Liver (tissue), 9 donors: ENCODE data around the gene MYRF. TPM values are rescaled to one million over a fixed set of nuclear protein-coding genes. Genes with fewer than 3 reads are reported as not detected.

ENCODE experiments used
- DNase-seq: peaks from one replicate; pipeline ENCODE4 v3.0.0-alpha.2; 2017; ENCODE audit warnings: low spot score
- H3K27ac ChIP-seq, 2 donors: one replicate each; pipeline ENCODE4 v1.7.0; 2013; ENCODE audit warnings: inconsistent platforms in 2 of 2, low read length in 2 of 2, control low read depth in 1 of 2, low read depth in 1 of 2, mild to moderate bottlenecking in 1 of 2
- H3K27me3 ChIP-seq, 4 donors: one replicate each; pipeline versions ENCODE4 v1.6.1 to v1.7.0; 2013; ENCODE audit warnings: low read length in 3 of 4, inconsistent platforms in 1 of 4, mild to moderate bottlenecking in 1 of 4, moderate library complexity in 1 of 4; ENCODE audit not compliant: control insufficient read depth in 4 of 4, insufficient read depth in 4 of 4
- H3K36me3 ChIP-seq, 4 donors: one replicate each; pipeline versions ENCODE4 v1.6.1 to v1.7.0; 2013; ENCODE audit warnings: low read length in 3 of 4, mild to moderate bottlenecking in 3 of 4, low read depth in 1 of 4, moderate library complexity in 1 of 4; ENCODE audit not compliant: control insufficient read depth in 4 of 4, insufficient read depth in 3 of 4
- H3K4me1 ChIP-seq, 4 donors: one replicate each; pipeline versions ENCODE4 v1.6.1 to v1.7.0; 2013; ENCODE audit warnings: low read length in 3 of 4, mild to moderate bottlenecking in 3 of 4, moderate library complexity in 1 of 4; ENCODE audit not compliant: control insufficient read depth in 4 of 4, insufficient read depth in 4 of 4
- H3K4me3 ChIP-seq, 3 donors: one replicate each; pipeline versions ENCODE4 v1.6.1 to v1.7.0; 2013; ENCODE audit warnings: low read length in 3 of 3, control low read depth in 1 of 3, low read depth in 1 of 3, mild to moderate bottlenecking in 1 of 3
- H3K9ac ChIP-seq, 2 donors: one replicate each; pipeline ENCODE4 v1.7.0; 2013; ENCODE audit warnings: low read length in 2 of 2, mild to moderate bottlenecking in 2 of 2, moderate library complexity in 2 of 2, control low read depth in 1 of 2, low read depth in 1 of 2
- H3K9me3 ChIP-seq, 4 donors: one replicate each; pipeline versions ENCODE4 v1.6.1 to v1.7.0; 2013; ENCODE audit warnings: low read length in 3 of 4; ENCODE audit not compliant: control insufficient read depth in 4 of 4
- ATF3 ChIP-seq: IDR thresholded peaks from 2 replicates; pipeline ENCODE4 v1.6.1; 2016; ENCODE audit warnings: antibody characterized with exemption
- CTCF ChIP-seq: fragments of 150-350 bp; IDR thresholded peaks from 2 replicates; pipeline ENCODE4 v1.5.1; 2017; ENCODE audit warnings: improper control_type of control experiment, low read depth, low read length; ENCODE audit not compliant: missing input control
- EGR1 ChIP-seq, 2 donors: IDR thresholded peaks; 2 replicates each; pipeline ENCODE4 v1.6.1; 2016 to 2018; ENCODE audit warnings: antibody characterized with exemption in 2 of 2, low read depth in 2 of 2
- FOXA2 ChIP-seq: IDR thresholded peaks from 2 replicates; pipeline ENCODE4 v1.6.1; 2016; ENCODE audit warnings: antibody characterized with exemption
- GABPA ChIP-seq, 2 donors: IDR thresholded peaks in 1 of 2; conservative IDR thresholded peaks in 1 of 2; 2 replicates each; pipeline ENCODE4 v1.6.1; 2016; ENCODE audit warnings: antibody characterized with exemption in 2 of 2, mild to moderate bottlenecking in 1 of 2, moderate library complexity in 1 of 2
- HNF4A ChIP-seq, 2 donors: conservative IDR thresholded peaks; 2 replicates each; pipeline ENCODE4 v1.6.1; 2016; ENCODE audit warnings: antibody characterized with exemption in 2 of 2, mild to moderate bottlenecking in 2 of 2
- JUND ChIP-seq, 2 donors: IDR thresholded peaks; 2 replicates each; pipeline ENCODE4 v1.6.1; 2016; ENCODE audit warnings: antibody characterized with exemption in 2 of 2
- NR2F2 ChIP-seq: IDR thresholded peaks from 2 replicates; pipeline ENCODE4 v1.6.1; 2016; ENCODE audit warnings: antibody characterized with exemption
- REST ChIP-seq: IDR thresholded peaks from 2 replicates; pipeline ENCODE4 v1.6.1; 2016; ENCODE audit warnings: antibody characterized with exemption, mild to moderate bottlenecking
- RXRA ChIP-seq, 2 donors: IDR thresholded peaks; 2 replicates each; pipeline ENCODE4 v1.6.1; 2017 to 2018; ENCODE audit warnings: antibody characterized with exemption in 2 of 2, mild to moderate bottlenecking in 1 of 2
- SP1 ChIP-seq: IDR thresholded peaks from 2 replicates; pipeline ENCODE4 v1.6.1; 2018; ENCODE audit warnings: antibody characterized with exemption, mild to moderate bottlenecking
- TAF1 ChIP-seq: conservative IDR thresholded peaks from 2 replicates; pipeline ENCODE4 v1.6.1; 2016; ENCODE audit warnings: antibody characterized with exemption, mild to moderate bottlenecking
- YY1 ChIP-seq: IDR thresholded peaks from 2 replicates; pipeline ENCODE4 v1.6.1; 2016; ENCODE audit warnings: antibody characterized with exemption, mild to moderate bottlenecking
- ZBTB33 ChIP-seq: IDR thresholded peaks from 2 replicates; pipeline ENCODE4 v1.6.1; 2016; ENCODE audit warnings: antibody characterized with exemption
- WGBS: extraction: QIAGEN DNeasy Blood & Tissue Kit; methylation state at CpG from one replicate; pipeline ENCODE4 v1.1.7; 2013; 5-methylcytosine and 5-hydroxymethylcytosine counted together
- polyA plus RNA-seq, 2 donors: library from polyadenylated mRNA; stranded (reverse) in 1 of 2; unstranded in 1 of 2; fragments of 200-250 nt in 1 of 2; fragments of >200 nt in 1 of 2; fragmentation: Nextera tagmentation in 1 of 2; extraction: Ambion mirVana in 1 of 2; gene quantifications; one replicate each; pipeline versions ENCODE4 v1.2.1 to v1.2.3, GENCODE V29; 2013 to 2015
- total RNA-seq, 2 donors: library from RNA; depleted of rRNA; stranded (reverse); fragments of >200 nt; gene quantifications; one replicate each; pipeline ENCODE4 v1.2.3, GENCODE V29; 2014
- TF ChIP-seq, protein P1 (sequence below): IDR thresholded peaks from 2 replicates; pipeline ENCODE4 v1.6.1; 2016; ENCODE audit warnings: antibody characterized with exemption
- donor health status: healthy.
- donor health status: healthy.
- donor health status: healthy.
- donor health status: healthy.
- donor health status: healthy.

The MYRF gene
- total and polyA plus RNA-seq, 4 donors: 3.5 to 6.5 (median 4.4) TPM

DNA sequence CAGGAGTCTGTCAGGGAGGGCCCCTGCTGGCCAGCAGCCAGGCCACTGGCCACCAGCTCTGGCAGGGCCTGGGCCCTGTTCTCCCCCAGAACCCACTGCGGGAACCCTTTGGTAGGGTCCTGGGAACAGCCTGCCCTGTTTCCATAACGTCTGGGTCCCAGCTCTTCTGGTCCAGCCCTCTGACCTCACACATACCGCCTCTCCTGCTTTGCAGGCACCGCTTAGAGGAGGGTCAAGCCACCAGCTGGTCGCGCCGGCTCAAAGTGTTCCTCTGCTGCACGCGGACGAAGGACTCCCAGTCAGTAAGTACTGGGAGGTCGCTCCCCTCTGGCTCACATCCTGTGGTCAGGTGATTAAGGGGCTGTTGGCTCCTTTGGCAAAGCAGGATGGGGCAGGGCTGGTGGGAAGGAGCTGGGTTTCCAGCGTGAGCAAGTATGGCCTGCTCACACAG lies 26.6 kb upstream of the MYRF start:
- H3K4me1 ChIP-seq: no peaks in the 10 kb centered on the region
- no peak overlapping the region for H3K4me3 ChIP-seq
- H3K27ac ChIP-seq: no peak overlapping the region
- 87% methylated on average over 12 of the region's 12 CpGs for WGBS
- H3K36me3 ChIP-seq: no peaks in the 10 kb centered on the region
- H3K27me3 ChIP-seq: no peaks in the 10 kb centered on the region
- H3K9me3 ChIP-seq: no peaks in the 10 kb centered on the region
- no peak for DNase-seq
- no peak overlapping the region for H3K9ac ChIP-seq
- TF ChIP-seq ZBTB33: no peak
- TF ChIP-seq FOXA2: no peak

DNA sequence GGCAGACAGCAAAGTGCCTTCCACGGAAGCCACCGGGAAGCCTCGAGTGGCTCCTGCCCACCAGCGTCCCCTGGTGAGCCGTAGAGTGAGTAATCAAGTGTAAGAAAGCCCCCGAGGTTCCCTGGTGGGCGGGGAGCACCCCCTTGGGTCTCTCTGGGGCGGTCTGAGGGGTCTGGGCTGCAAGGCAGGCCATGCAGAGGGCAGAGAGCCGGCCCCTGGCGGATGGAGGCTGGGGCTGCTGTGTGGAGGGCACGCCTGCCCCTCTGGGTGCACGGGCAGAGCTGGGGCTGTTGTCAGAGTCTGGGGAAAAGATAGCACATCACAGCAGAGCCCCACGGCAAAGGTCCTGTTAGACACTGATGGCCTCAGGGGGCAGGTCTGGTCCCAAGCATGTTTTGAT lies 25.7 kb upstream of the MYRF start:
- DNase-seq: no peak
- 87% methylated on average over 13 of the region's 13 CpGs for WGBS
- TF ChIP-seq GABPA (IDR thresholded peaks at IDR 0.05 in 1 of 2, conservative IDR thresholded peaks at IDR 0.05 in 1 of 2): no peak
- TF ChIP-seq FOXA2: no peak
- no peak for TF ChIP-seq YY1
- no peak for TF ChIP-seq ATF3
- TF ChIP-seq EGR1 (IDR thresholded peaks at IDR 0.05; ENCODE audit: low read depth in 2 of 2): no peak
- TF ChIP-seq NR2F2: no peak
- TF ChIP-seq TAF1: no peak
- TF ChIP-seq, protein P1, sequence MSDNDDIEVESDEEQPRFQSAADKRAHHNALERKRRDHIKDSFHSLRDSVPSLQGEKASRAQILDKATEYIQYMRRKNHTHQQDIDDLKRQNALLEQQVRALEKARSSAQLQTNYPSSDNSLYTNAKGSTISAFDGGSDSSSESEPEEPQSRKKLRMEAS: no peak
- TF ChIP-seq JUND (IDR thresholded peaks at IDR 0.05): no peak
- no peak for TF ChIP-seq REST
- no peak for TF ChIP-seq ZBTB33
- no peak for TF ChIP-seq RXRA (IDR thresholded peaks at IDR 0.05)
- TF ChIP-seq CTCF: no peak
- TF ChIP-seq SP1: no peak
- no peak for TF ChIP-seq HNF4A (conservative IDR thresholded peaks at IDR 0.05)
- Histone ChIP-seq H3K27me3 (no peaks in the 10 kb centered on the region), H3K27ac (no peak overlapping the region), H3K9ac (no peak overlapping the region), H3K4me3 (no peak overlapping the region), H3K9me3 (no peaks in the 10 kb centered on the region), H3K4me1 (no peaks in the 10 kb centered on the region), H3K36me3 (no peaks in the 10 kb centered on the region)
